Mucosa of gallbladder (tissue), 1 donor: ENCODE results near the gene ACP1. TPM values are rescaled to one million over a fixed set of nuclear protein-coding genes. Genes with fewer than 3 reads are reported as not detected.
"Not testable (repeated sequence)": the region's sequence is repeated elsewhere in the genome, so short reads cannot be mapped to it uniquely, and the experiment has no call there.

Experiments
- DNase-seq: peaks from one replicate; pipeline ENCODE4 v3.0.0-alpha.2; 2020; ENCODE audit warnings: low spot score
- total RNA-seq: library from RNA; stranded (reverse); gene quantifications from one replicate; pipeline ENCODE4 v1.2.1, GENCODE V29; 2021
- donor health status: DM: no; HTN: no; CAD: no.

ACP1 gene
- total RNA-seq, 1 donor from 2014 or later: 95.0 TPM

GRCh38 chr2:310994-311393, 46.2 kb downstream of the ACP1 start:
- DNase-seq: no peak

- DNase-seq: no peak
Observed at GRCh38 chr2:313991-314390, 49.2 kb downstream of the ACP1 start.

GRCh38 chr2:314561-315336, 50.0 kb downstream of the ACP1 start:
- no peak for DNase-seq

GRCh38 chr2:315925-316324, 51.2 kb downstream of the ACP1 start:
- DNase-seq: not testable (repeated sequence)

- DNase-seq: no peak
Observed at GRCh38 chr2:316381-316780, 51.6 kb downstream of the ACP1 start.

GRCh38 chr2:317501-318424, 53.0 kb downstream of the ACP1 start:
- no peak for DNase-seq

GRCh38 chr2:319059-319600, 54.4 kb downstream of the ACP1 start:
- no peak for DNase-seq

- no peak for DNase-seq
Observed at GRCh38 chr2:320561-320960, 55.8 kb downstream of the ACP1 start.

GRCh38 chr2:322326-322725, 57.6 kb downstream of the ACP1 start:
- no peak for DNase-seq

GRCh38 chr2:323035-323434, 58.3 kb downstream of the ACP1 start:
- DNase-seq: no peak

Other genes starting within 250 kb of the ACP1 start
- gene FAM110C, start 218.4 kb upstream of the ACP1 start, total RNA-seq: 41.8 TPM
- 196 TPM for gene SH3YL1, start 915 bp upstream of the ACP1 start, total RNA-seq
- gene ALKAL2, start 23.1 kb downstream of the ACP1 start, total RNA-seq: 69.5 TPM